ENCODE data around the gene RUFY2.
"Not testable (repeated sequence)": the region's sequence is repeated elsewhere in the genome, so short reads cannot be mapped to it uniquely, and the experiment has no call there.

Gene RUFY2

GRCh38 chr10:68327889-68328786 is 78.9 kb downstream of the RUFY2 start:
- DNase-seq (ENCODE audit: low spot score): no peak

DNA sequence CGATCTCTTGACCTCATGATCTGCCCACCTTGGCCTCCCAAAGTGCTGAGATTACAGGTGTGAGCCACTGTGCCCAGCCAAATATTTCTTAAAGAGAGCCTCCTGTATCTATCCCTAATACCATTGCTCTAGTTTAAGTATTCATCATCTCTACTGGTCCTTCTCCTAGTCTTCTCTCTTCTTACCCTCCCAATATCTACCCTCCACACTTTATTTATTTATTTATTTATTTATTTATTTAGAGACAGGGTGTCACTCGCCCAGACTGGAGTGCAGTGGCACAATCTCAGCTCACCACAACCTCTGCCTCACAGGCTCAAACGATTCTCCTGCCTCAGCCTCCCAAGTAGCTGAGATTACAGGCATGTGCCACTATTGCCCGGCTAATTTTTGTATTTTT is 82.7 kb downstream of the RUFY2 start:
- not testable (repeated sequence) for DNase-seq (ENCODE audit: low spot score)

- DNase-seq (ENCODE audit: low spot score): no peak
Measured at GRCh38 chr10:68318331-68319059, 88.6 kb downstream of the RUFY2 start.

- DNase-seq (ENCODE audit: low spot score): no peak
Measured at GRCh38 chr10:68315582-68315981, 91.5 kb downstream of the RUFY2 start.

- DNase-seq (ENCODE audit: low spot score): not testable (repeated sequence)
Measured at GRCh38 chr10:68314930-68315329, 92.1 kb downstream of the RUFY2 start.

DNA sequence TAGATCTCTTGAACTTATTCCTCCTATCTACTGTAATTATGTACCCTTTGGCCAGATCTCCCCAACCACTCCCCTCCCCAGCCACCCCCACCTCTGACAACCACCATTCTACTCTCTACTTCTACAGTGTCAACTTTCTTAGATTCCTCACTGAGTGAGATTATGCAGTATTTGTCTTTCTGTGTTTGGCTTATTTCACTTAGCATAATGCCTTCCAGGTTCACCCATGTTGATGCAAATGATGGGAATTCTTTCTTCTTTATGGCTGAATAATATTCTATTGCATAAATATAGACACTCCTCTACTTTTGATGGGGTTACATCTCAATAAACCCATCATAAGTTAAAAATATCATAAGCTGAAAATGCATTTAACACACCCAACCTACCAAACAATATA is 96.5 kb downstream of the RUFY2 start:
- no peak for DNase-seq (ENCODE audit: low spot score)

- no peak for DNase-seq (ENCODE audit: low spot score)
Measured at GRCh38 chr10:68305854-68306253, 101.2 kb downstream of the RUFY2 start.

DNA sequence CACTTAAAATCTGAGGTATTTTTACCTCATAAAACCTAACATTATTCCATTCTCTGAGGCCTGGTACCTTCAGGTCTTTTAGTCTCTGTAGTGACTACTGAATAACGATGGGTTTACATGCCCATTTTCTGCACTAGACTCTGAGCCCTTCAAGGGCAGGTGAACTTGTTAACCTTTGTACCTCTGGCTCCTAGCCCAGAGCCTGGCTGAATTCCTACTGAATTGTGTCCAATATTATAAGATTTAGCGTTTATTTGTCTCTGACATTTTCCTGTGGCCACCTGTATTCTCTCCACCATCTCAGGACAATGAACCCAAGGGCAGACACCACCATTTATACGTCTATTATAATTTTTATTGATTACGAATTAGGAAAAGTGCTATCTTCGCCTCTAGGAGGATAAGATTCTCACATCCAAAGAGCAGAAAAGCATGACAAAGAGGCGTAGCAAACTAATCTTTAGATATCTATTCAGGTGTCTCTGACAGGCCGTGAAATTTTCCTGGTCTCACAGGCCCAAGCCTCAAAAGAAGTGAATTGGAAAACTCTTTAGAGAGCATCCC is 103.1 kb downstream of the RUFY2 start:
- DNase-seq (ENCODE audit: low spot score): no peak

DNA sequence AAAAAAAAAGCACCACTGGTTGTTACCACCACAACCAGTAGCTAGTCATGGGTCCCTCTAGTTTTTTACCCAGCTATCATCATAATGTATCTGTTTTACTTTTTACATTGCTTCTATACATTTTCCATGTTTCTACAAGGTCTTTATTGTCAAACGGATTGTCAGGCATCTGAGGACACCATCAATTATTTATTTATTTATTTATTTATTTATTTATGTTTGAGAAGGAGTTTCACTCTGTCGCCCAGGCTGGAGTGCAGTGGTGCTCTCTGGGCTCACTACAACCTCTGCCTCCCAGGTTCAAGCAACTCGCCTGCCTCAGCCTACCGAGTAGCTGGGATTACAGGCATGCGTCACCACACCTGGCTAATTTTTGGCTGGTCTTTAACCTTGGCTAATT is 104.2 kb downstream of the RUFY2 start:
- DNase-seq (ENCODE audit: low spot score): no peak

GRCh38 chr10:68302503-68302823 is 104.6 kb downstream of the RUFY2 start:
- DNase-seq (ENCODE audit: low spot score): no peak

DNA sequence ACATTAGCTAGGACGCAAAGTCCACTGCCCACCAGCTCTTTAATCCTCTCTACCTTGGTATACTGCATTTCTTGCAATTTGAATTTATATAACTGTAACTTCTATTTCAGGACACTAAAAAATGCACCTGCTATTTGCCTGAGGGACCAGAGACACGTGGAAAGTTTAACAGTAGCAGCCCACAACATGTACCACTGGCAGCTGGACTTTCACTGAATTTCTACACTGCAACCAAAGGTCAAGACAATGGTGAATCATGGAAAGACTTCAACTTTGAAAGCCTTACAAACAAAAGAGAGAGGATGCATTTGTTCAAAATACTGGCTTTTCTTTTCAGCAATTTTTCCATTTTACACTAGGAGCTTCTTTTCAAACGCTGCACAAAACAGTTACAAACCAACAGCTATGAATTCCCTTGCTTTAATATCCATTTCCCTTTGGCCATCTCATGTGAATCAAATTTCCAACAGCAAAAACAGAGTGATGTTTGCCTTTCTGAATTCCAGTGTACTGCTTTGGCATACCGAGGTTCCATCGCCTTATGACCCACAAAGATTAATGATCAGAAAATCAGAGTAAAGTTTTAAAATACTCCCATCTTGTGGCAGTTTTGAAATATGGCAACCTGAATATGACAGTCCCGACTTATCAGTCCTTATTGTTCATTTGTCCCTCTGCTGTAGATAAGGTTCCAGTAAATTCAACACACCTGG is 105.1 kb downstream of the RUFY2 start:
- DNase-seq (ENCODE audit: low spot score): no peak

GRCh38 chr10:68301301-68301700 is 105.8 kb downstream of the RUFY2 start:
- no peak for DNase-seq (ENCODE audit: low spot score)

DNA sequence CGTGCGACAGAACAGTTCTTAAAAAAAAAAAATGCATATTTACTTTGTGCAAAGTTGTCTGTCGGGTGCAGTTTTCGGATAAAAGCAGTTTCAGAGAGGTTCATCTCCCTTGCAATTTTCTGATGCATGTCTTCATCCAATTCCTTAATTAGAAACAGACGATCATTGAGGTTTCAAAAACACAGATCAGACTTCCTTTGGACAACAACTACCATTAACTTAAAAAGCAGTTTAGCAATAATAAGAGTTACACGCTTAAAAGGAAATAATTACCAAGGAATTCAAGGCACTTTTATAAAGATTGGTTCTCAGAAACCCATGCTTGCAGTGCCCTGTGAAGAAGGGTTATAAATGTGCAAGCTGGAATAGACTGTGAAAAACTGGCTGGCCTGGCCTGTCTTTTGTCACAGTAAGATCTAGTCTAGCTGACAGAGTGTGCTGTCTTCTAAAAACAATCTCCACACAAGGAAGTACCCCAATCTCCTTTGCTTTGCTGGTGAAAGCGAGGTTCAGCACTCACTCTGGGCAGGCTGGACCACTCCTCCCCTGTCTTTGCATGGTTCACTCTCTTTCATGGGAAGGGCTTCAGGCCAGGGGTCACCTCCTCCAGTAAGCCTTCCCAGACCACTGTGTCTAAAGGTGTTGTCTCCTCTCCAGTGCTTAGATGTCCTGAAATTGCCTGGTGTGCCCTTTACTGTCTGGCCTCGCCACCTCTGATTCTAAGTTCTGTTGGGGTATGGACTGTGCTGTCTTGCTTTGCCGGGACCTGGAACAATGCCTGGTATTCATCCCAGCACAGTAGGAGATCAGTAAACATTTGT is 110.0 kb downstream of the RUFY2 start:
- no peak for DNase-seq (ENCODE audit: low spot score)

Measured in left forelimb (tissue), 1 donor.